Tibial nerve (tissue), 4 donors: Measurements from ENCODE around the gene EPAS1. TPM values are rescaled to one million over a fixed set of nuclear protein-coding genes. Genes with fewer than 3 reads are reported as not detected.

Experiments
- DNase-seq, 2 donors: peaks; one replicate each; pipeline ENCODE4 v3.0.0-alpha.2; 2019; ENCODE audit warnings: low spot score in 2 of 2
- H3K27ac ChIP-seq, 4 donors: fragments of 200-600 bp; sonication (generic) in 3 of 4; one replicate each; pipeline ENCODE4 v1.5.1; 2017 to 2019; ENCODE audit warnings: mild to moderate bottlenecking in 1 of 4
- H3K27me3 ChIP-seq, 2 donors: fragments of 200-600 bp; sonication (generic) in 1 of 2; one replicate each; pipeline versions ENCODE4 v1.5.1 to v1.6.0; 2017 to 2019
- H3K36me3 ChIP-seq, 3 donors: fragments of 200-600 bp; sonication (generic); one replicate each; pipeline ENCODE4 v1.5.1; 2018 to 2019
- H3K4me1 ChIP-seq, 4 donors: fragments of 200-600 bp; sonication (generic) in 3 of 4; one replicate each; pipeline ENCODE4 v1.5.1; 2017 to 2019
- H3K4me3 ChIP-seq, 4 donors: fragments of 200-600 bp; sonication (generic) in 3 of 4; one replicate each; pipeline ENCODE4 v1.5.1; 2017 to 2019; ENCODE audit warnings: mild to moderate bottlenecking in 1 of 4, moderate library complexity in 1 of 4
- H3K9me3 ChIP-seq, 4 donors: fragments of 200-600 bp; sonication (generic) in 3 of 4; one replicate each; pipeline ENCODE4 v1.5.1; 2017 to 2019
- CTCF ChIP-seq, 5 experiments: fragments of 200-600 bp in 3 of 5; fragments of 450-650 bp in 2 of 5; sonication (generic) in 3 of 5; IDR thresholded peaks; one replicate each; pipeline ENCODE4 v1.5.1; 2016 to 2019; ENCODE audit warnings: antibody characterized with exemption in 5 of 5, mild to moderate bottlenecking in 3 of 5, moderate library complexity in 2 of 5
- EP300 ChIP-seq, 2 donors: sonication (generic); formaldehyde crosslinking; IDR thresholded peaks; one replicate each; pipeline ENCODE4 v1.6.1; 2017; ENCODE audit warnings: antibody characterized with exemption in 2 of 2, mild to moderate bottlenecking in 1 of 2
- POLR2A ChIP-seq, 2 donors: fragments of 450-650 bp; IDR thresholded peaks; one replicate each; pipeline ENCODE4 v1.6.1; 2017; ENCODE audit warnings: antibody characterized with exemption in 2 of 2, mild to moderate bottlenecking in 2 of 2, moderate library complexity in 2 of 2
- WGBS, 2 donors: methylation state at CpG; one replicate each; pipeline ENCODE4 v1.1.5; 2018; 5-methylcytosine and 5-hydroxymethylcytosine counted together
- total RNA-seq, 4 donors: library from RNA; depleted of rRNA; stranded (reverse); fragments of >200 nt; gene quantifications; one replicate each; pipeline ENCODE4 v1.1.0, GENCODE V29; 2016

The EPAS1 gene
- total RNA-seq, 4 donors from 2014 or later: 110 to 451 (median 231) TPM

- Histone ChIP-seq H3K9me3 (no peaks in the 10 kb centered on the region), H3K36me3 (no peaks in the 10 kb centered on the region), H3K27ac (no peak overlapping the region), H3K4me3 (no peak overlapping the region), H3K4me1 (no peaks in the 10 kb centered on the region), H3K27me3 (no peaks in the 10 kb centered on the region)
- TF ChIP-seq CTCF (IDR thresholded peaks at IDR 0.05) (no peak), EP300 (IDR thresholded peaks at IDR 0.05) (no peak), POLR2A (IDR thresholded peaks at IDR 0.05) (no peak)
- WGBS, 2 donors: 57 to 77% methylated on average over 5 of the region's 5 CpGs
- no peak for DNase-seq
These were observed 12.4 kb upstream of the EPAS1 start for GRCh38 chr2:46284796-46285195.

GRCh38 chr2:46286715-46287114 lies 10.5 kb upstream of the EPAS1 start:
- Histone ChIP-seq H3K4me3 (no peak overlapping the region), H3K9me3 (no peaks in the 10 kb centered on the region), H3K27ac (no peak overlapping the region), H3K4me1 (no peaks in the 10 kb centered on the region), H3K36me3 (no peaks in the 10 kb centered on the region), H3K27me3 (no peaks in the 10 kb centered on the region)
- 92 to 93% methylated on average over 3 of the region's 3 CpGs for WGBS, 2 donors
- DNase-seq: no peak
- no peak for TF ChIP-seq EP300 (IDR thresholded peaks at IDR 0.05)
- no peak for TF ChIP-seq CTCF (IDR thresholded peaks at IDR 0.05)

DNA sequence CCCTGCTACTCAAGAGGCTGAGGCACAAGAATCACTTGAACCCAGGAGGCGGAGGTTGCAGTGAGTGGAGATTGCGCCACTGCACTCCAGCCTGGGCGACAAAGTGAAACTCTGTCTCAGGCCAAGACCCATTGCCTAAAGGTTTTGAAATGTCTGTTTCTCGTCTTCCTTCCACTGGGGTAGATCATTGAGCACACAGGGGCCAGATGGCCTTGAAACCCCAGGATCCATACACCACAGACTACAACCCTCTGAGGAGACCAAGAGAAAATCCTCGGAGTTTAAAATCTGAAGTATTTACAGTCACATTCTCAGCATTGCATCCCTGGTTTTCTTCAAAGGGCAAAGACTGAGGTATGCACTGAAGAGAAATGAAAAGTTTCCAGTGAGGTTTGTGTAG lies 7.1 kb upstream of the EPAS1 start:
- Histone ChIP-seq H3K27ac (no peak overlapping the region), H3K9me3 (no peaks in the 10 kb centered on the region), H3K4me1 (no peaks in the 10 kb centered on the region), H3K27me3 (no peaks in the 10 kb centered on the region), H3K4me3 (no peak overlapping the region), H3K36me3 (no peaks in the 10 kb centered on the region)
- no peak for DNase-seq
- no peak for TF ChIP-seq EP300 (IDR thresholded peaks at IDR 0.05)
- TF ChIP-seq CTCF (IDR thresholded peaks at IDR 0.05): no peak
- no peak for TF ChIP-seq POLR2A (IDR thresholded peaks at IDR 0.05)
- WGBS, 2 donors: 93 to 95% methylated on average over 5 of the region's 5 CpGs

DNA sequence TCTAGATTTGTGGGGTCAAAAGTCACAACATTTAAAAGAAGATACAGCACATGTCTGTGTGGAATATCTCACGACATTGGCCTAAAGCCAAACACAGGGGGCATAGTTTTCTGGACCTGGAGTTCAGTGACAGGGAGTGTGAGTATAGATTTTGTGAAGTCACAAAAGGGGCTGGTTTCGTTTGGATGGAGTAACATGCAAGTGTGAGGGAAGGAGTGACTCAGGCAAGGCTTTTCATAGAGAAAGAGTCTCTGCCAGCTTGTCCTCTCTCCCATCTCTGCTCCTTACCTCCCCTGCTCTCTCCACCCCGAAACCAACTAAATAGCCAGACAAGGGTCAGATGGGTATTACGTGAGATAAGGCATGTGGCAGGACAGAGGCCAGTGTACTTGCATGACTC lies 3.7 kb upstream of the EPAS1 start:
- Histone ChIP-seq H3K4me1 (peaks cover 0 to 10% (median 2%) of the 10 kb centered on the region in 4 donors), H3K9me3 (no peaks in the 10 kb centered on the region), H3K36me3 (no peaks in the 10 kb centered on the region), H3K27me3 (no peaks in the 10 kb centered on the region), H3K27ac (no peak overlapping the region), H3K4me3 (no peak overlapping the region)
- no peak for TF ChIP-seq EP300 (IDR thresholded peaks at IDR 0.05)
- no peak for TF ChIP-seq POLR2A (IDR thresholded peaks at IDR 0.05)
- no peak for TF ChIP-seq CTCF (IDR thresholded peaks at IDR 0.05)
- DNase-seq: no peak
- 68 to 73% methylated on average over 4 of the region's 4 CpGs for WGBS, 2 donors

- no peaks in the 10 kb centered on the region for H3K27me3 ChIP-seq
- peaks cover 0 to 11% (median 3%) of the 10 kb centered on the region in 4 donors for H3K4me1 ChIP-seq
- no peak for DNase-seq
- TF ChIP-seq CTCF (IDR thresholded peaks at IDR 0.05) (peak in 3 of 5 experiments; percentile 28 to 37 (median 36)), EP300 (IDR thresholded peaks at IDR 0.05) (no peak)
- H3K9me3 ChIP-seq: no peaks in the 10 kb centered on the region
- 49 to 51% methylated on average over 7 of the region's 7 CpGs for WGBS, 2 donors
- no peak overlapping the region for H3K27ac ChIP-seq
- H3K4me3 ChIP-seq: no peak overlapping the region
- no peaks in the 10 kb centered on the region for H3K36me3 ChIP-seq
These were observed 2.9 kb upstream of the EPAS1 start for GRCh38 chr2:46294176-46294836.
